ENCODE data around the gene BRINP3.

BRINP3 gene

GRCh38 chr1:190475421-190476141 is 2.1 kb downstream of the BRINP3 start:
- in situ Hi-C loops (cut with HindIII; ENCODE audit: low pct_unique_long_range_greater_than_20kb, low sequenced_read_pairs) = no loop called here

DNA sequence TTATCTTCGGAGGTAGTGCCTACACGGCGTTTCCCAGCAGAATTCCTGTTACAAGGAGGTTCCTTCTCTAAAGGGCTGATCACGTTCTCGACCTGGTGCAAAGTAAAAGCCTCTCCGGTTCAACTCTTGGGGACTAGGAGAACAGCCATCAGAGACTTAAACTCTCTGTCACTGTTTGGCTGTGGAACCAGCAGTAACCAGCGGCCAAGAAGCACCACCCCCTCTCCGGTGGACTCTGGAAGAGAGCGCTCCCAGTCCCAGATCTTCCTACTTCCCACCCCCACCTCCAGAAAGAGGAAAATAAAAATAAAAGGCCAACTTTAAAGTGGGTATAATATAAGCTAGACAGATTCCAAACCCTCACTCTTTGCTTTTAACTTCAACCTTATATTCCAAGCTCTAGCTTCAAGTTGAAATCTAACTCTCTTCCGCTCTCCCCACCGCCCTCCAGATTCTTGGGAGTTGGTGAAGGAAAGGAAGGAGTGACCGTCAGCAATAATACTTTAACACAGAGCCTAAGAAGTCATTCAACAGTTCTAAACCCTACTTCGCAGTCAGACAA is 2.9 kb downstream of the BRINP3 start:
- DNase-seq (ENCODE audit: low read depth in 1 of 2, low spot score in 1 of 2) = peak in 1 of 2 experiments; percentile 40
- in situ Hi-C loops (cut with HindIII; ENCODE audit: low pct_unique_long_range_greater_than_20kb, low sequenced_read_pairs) = no loop called here
- TF ChIP-seq JUND (IDR thresholded peaks at IDR 0.05; ENCODE audit: low read depth) = no peak

More at GRCh38 chr1:190475421-190476141, 2.1 kb downstream of the BRINP3 start:
- no peak for DNase-seq (ENCODE audit: low read depth in 1 of 2, low spot score in 1 of 2)
- TF ChIP-seq JUND (IDR thresholded peaks at IDR 0.05; ENCODE audit: low read depth) = no peak

DNA sequence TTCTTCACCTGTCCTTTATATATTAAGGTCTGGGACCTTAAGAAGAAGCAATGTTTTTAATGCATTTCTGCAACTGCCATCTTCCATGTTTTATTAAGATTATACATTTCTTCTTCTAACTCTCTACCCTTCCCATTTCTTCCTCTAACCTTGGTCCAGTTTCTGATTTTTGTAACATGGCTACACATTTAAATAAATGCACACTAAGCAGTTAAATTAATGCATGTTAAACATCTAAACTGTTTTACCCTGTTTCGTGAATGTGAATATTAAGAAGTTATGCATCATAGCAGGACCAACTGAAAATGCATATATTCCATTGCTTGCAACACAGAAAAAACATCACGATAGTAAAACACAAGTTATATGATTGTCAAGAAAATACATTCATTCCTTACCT is 3.7 kb downstream of the BRINP3 start:
- no peak for TF ChIP-seq JUND (IDR thresholded peaks at IDR 0.05; ENCODE audit: low read depth)
- in situ Hi-C loops (cut with HindIII; ENCODE audit: low pct_unique_long_range_greater_than_20kb, low sequenced_read_pairs) = no loop called here
- DNase-seq (ENCODE audit: low read depth in 1 of 2, low spot score in 1 of 2) = no peak

- no peak for TF ChIP-seq JUND (IDR thresholded peaks at IDR 0.05; ENCODE audit: low read depth)
- no peak for DNase-seq (ENCODE audit: low read depth in 1 of 2, low spot score in 1 of 2)
- in situ Hi-C loops (cut with HindIII; ENCODE audit: low pct_unique_long_range_greater_than_20kb, low sequenced_read_pairs) = no loop called here
These were observed 5.2 kb downstream of the BRINP3 start for GRCh38 chr1:190472494-190472893.

- DNase-seq (ENCODE audit: low read depth in 1 of 2, low spot score in 1 of 2) = no peak
- no peak for TF ChIP-seq JUND (IDR thresholded peaks at IDR 0.05; ENCODE audit: low read depth)
- in situ Hi-C loops (cut with HindIII; ENCODE audit: low pct_unique_long_range_greater_than_20kb, low sequenced_read_pairs) = no loop called here
These were observed 5.6 kb downstream of the BRINP3 start for GRCh38 chr1:190472042-190472441.

GRCh38 chr1:190464690-190465089 is 13.0 kb downstream of the BRINP3 start:
- in situ Hi-C loops (cut with HindIII; ENCODE audit: low pct_unique_long_range_greater_than_20kb, low sequenced_read_pairs) = no loop called here
- DNase-seq (ENCODE audit: low read depth in 1 of 2, low spot score in 1 of 2) = no peak
- TF ChIP-seq JUND (IDR thresholded peaks at IDR 0.05; ENCODE audit: low read depth) = no peak

- DNase-seq (ENCODE audit: low read depth in 1 of 2, low spot score in 1 of 2) = no peak
These were observed 21.5 kb downstream of the BRINP3 start for GRCh38 chr1:190456129-190456528.

GRCh38 chr1:190455631-190456030 is 22.0 kb downstream of the BRINP3 start:
- TF ChIP-seq JUND (IDR thresholded peaks at IDR 0.05; ENCODE audit: low read depth) = no peak
- in situ Hi-C loops (cut with HindIII; ENCODE audit: low pct_unique_long_range_greater_than_20kb, low sequenced_read_pairs) = no loop called here
- DNase-seq (ENCODE audit: low read depth in 1 of 2, low spot score in 1 of 2) = no peak

More at GRCh38 chr1:190456129-190456528, 21.5 kb downstream of the BRINP3 start:
- no peak for TF ChIP-seq JUND (IDR thresholded peaks at IDR 0.05; ENCODE audit: low read depth)
- in situ Hi-C loops (cut with HindIII; ENCODE audit: low pct_unique_long_range_greater_than_20kb, low sequenced_read_pairs) = no loop called here

DNA sequence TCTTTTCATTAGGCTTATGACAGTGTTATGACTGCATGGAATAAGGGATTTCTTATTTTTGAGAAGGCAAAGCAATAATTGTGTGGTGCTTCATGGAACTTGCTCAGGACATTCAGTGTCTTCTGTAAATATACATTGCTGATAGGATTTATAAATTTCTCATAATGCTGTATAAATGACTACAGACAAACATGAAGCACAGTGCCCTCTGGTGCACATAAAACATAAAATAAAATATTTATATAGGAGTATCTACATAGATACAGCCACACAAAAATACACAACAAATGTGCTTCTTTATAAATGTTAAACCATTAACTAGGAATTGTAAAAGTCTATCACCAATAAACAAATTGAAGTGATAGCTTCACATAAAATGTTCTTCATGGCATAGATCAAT is 24.1 kb downstream of the BRINP3 start:
- TF ChIP-seq JUND (IDR thresholded peaks at IDR 0.05; ENCODE audit: low read depth) = no peak
- peak in 1 of 2 experiments; percentile 45 for DNase-seq (ENCODE audit: low read depth in 1 of 2, low spot score in 1 of 2)
- in situ Hi-C loops (cut with HindIII; ENCODE audit: low pct_unique_long_range_greater_than_20kb, low sequenced_read_pairs) = no loop called here

GRCh38 chr1:190452272-190452848 is 25.3 kb downstream of the BRINP3 start:
- peak in 1 of 2 experiments; percentile 26 for DNase-seq (ENCODE audit: low read depth in 1 of 2, low spot score in 1 of 2)
- in situ Hi-C loops (cut with HindIII; ENCODE audit: low pct_unique_long_range_greater_than_20kb, low sequenced_read_pairs) = no loop called here
- no peak for TF ChIP-seq JUND (IDR thresholded peaks at IDR 0.05; ENCODE audit: low read depth)

GRCh38 chr1:190444464-190444863 is 33.2 kb downstream of the BRINP3 start:
- no peak for DNase-seq (ENCODE audit: low read depth in 1 of 2, low spot score in 1 of 2)
- no peak for TF ChIP-seq JUND (IDR thresholded peaks at IDR 0.05; ENCODE audit: low read depth)
- in situ Hi-C loops (cut with HindIII; ENCODE audit: low pct_unique_long_range_greater_than_20kb, low sequenced_read_pairs) = no loop called here

DNA sequence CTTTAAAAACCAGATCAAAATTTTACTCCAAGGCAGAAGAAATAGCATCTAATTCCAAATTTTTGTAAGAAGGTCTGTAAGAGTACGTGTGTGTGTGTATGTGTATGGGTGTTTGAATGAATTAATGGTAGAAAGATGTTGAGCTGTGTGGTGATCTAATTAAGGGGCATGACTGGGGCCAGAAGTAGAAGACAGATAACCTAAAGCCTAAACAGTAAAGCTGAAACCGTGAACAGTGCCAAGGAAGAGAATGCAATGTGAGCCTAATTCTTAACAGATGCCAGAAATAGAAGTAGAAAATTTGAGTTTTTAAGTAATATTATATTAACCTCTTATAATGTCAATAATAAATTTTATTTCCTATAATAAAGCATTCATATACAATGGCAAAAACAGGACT is 38.2 kb downstream of the BRINP3 start:
- TF ChIP-seq JUND (IDR thresholded peaks at IDR 0.05; ENCODE audit: low read depth) = no peak
- no peak for DNase-seq (ENCODE audit: low read depth in 1 of 2, low spot score in 1 of 2)
- in situ Hi-C loops (cut with HindIII; ENCODE audit: low pct_unique_long_range_greater_than_20kb, low sequenced_read_pairs) = no loop called here

GRCh38 chr1:190436615-190437014 is 41.0 kb downstream of the BRINP3 start:
- in situ Hi-C loops (cut with HindIII; ENCODE audit: low pct_unique_long_range_greater_than_20kb, low sequenced_read_pairs) = no loop called here
- TF ChIP-seq JUND (IDR thresholded peaks at IDR 0.05; ENCODE audit: low read depth) = no peak
- peak; percentile 7 to 69 for DNase-seq (ENCODE audit: low read depth in 1 of 2, low spot score in 1 of 2)

Measured in T47D (cell line).